Right ventricle myocardium inferior (tissue), 1 donor: Measurements from ENCODE around the gene CEACAM19. TPM values are rescaled to one million over a fixed set of nuclear protein-coding genes. Genes with fewer than 3 reads are reported as not detected.
"Not testable (repeated sequence)": the region's sequence is repeated elsewhere in the genome, so short reads cannot be mapped to it uniquely, and the experiment has no call there.

ENCODE experiments used
- ATAC-seq: fragments of 200-7000 bp; cut with Tn5 transposase; one replicate; pipeline ENCODE4 v1.9.1; 2020; ENCODE audit warnings: mild to moderate bottlenecking, moderate library complexity
- DNase-seq: peaks from one replicate; pipeline ENCODE4 v3.0.0; 2021; ENCODE audit errors: missing footprints
- intact Hi-C: fragments of 100-400 bp; cut with DNase I; formaldehyde crosslinking; loops from one replicate; pipeline ENCODE4 v1.11.0; 2022
- total RNA-seq: library from RNA; stranded (reverse); fragmentation: NEBNext Ultra II Directional; extraction: Animal tissue kit (Norgen Biotek cat#: 25700); gene quantifications from one replicate; pipeline ENCODE4 v1.2.1, GENCODE V29; 2021
- donor health status: DM: no; HTN: yes; CAD: no; lungs with severe emphysema.

The CEACAM19 gene
- total RNA-seq, 1 donor from 2014 or later = 2.8 TPM

- intact Hi-C loops = no loop called here
- ATAC-seq = no peak
- no peak for DNase-seq
Measured at GRCh38 chr19:44710483-44710882, 39.2 kb downstream of the CEACAM19 start.

DNA sequence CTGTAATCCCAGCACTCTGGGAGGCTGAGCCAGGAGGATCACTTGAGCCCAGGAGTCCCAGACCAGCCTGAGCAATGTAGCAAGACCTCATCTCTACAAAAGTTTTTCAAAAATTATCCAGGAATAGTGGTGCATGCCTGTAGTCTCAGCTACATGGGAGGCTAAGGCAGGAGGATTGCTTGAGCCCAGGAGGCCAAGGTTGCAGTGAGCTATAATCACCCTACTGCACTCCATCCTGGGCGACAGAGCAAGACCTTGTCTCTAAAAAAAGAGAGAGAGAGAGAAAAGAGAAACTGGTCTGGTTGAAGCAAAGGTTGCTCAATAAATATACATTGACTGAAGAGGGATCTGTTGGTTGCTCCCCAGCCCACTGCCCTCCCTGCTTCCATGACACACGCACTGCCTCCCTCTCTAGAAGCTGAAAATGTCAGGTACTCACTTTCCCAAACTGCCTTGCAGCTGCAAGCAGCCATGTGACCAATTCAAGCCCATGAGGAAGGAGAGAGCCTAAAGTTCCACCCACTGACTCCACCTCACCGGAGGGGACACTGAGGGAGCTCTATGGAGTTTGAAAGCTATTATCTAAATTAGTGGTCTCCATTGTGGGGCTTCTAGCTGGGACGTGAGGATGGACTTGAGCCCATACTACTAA, 41.7 kb downstream of the CEACAM19 start:
- ATAC-seq (no peak), DNase-seq (no peak)
- intact Hi-C loops = no loop called here

GRCh38 chr19:44714597-44715169, 43.4 kb downstream of the CEACAM19 start:
- intact Hi-C loops = loop anchor here (5.0 kb wide), 1 partner anchor 133 kb away; the partner anchor contains the start of gene NECTIN2
- DNase-seq (no peak), ATAC-seq (no peak)

DNA sequence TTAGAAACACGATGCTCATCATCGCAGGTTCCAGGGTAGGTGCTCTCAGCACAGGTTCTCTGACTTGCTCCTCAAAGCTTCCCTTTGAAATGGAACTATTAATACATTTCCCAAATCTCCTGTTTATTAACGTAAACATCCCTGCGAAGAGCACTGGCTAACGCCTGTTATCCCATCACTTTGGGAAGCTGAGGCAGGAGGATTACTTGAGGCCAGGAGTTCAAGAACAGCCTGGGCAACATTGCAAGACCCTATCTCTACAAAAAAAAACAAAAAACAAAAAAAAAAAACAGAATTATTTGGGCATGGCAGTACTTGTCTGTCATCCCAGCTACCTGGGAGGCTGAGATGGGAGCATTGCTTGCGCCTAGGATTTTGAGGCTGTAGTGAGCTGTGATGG, 46.3 kb downstream of the CEACAM19 start:
- DNase-seq = no peak
- no peak for ATAC-seq
- intact Hi-C loops = loop anchor here (5.0 kb wide), 1 partner anchor 130 kb away; the partner anchor contains the start of gene NECTIN2

DNA sequence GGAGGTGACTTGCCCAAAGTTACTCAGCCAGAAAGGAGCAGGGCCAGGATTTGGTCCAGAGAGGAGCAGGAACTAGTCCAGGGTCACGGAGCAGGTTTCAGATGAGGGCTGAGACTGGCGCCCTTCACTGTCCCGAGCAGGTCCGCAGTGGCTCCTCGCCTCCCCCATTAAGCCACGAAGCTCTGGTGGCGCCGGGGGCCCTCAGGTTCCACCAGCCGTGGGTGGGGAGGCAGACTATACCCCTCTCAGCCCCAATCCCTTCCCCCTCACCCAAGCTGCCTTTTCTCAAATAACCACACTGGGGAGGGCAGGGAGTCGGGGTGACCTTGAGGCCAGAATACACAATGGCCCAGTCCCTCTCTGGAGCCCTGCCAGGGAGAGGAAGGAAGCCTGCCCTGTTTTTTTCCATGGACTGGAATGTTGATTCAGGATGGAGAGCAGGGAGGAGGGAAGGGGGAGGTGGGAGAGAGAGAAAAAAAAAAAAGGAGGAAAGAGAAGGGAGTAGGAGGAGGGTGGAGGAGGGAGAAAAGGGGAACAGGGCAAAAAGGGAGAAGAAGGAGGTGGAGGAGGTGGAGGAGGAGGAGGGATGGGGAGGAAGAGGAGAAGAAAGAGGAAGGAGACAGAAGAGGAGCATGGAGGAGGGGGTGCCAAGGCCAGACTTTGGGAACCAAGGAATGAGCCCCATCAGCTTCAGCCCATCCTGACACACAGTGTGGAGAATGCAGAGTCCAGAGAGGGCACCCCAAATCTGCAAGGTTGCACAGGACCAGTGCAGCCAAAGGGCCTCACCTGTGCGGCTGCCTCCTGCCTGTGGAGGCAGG, 47.4 kb downstream of the CEACAM19 start:
- intact Hi-C loops = loop anchor here (5.0 kb wide), 1 partner anchor 129 kb away; the partner anchor contains the start of gene NECTIN2
- ATAC-seq = peak; percentile 75

DNA sequence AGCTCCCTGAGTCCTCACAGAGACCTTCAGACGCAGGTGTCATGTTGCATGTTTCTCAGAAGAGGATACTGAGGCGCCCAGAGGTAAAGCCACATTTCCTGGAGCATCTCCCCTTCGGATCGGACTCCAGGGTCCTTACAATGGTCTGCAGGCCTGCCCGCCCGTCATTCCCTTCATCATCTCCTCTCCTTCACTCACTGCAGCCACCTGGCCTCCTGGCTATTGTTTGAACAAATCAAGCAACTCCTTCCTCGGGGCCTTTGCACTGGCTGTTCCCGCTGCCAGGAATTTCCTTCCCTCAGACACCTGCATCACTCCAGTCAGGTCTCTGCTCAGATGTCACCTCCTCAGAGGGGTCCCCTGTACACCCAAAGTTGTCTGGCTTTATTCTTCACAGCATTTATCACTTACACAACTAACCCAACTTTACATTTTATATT, 48.0 kb downstream of the CEACAM19 start:
- intact Hi-C loops = loop anchor here (5.0 kb wide), 1 partner anchor 128 kb away; the partner anchor contains the start of gene NECTIN2

More for the DNA sequence above, 47.4 kb downstream of the CEACAM19 start:
- peak; percentile 85 for DNase-seq

GRCh38 chr19:44720396-44720795, 49.1 kb downstream of the CEACAM19 start:
- intact Hi-C loops, DNase-seq, ATAC-seq: not testable (repeated sequence)

More for the DNA sequence above, 48.0 kb downstream of the CEACAM19 start:
- ATAC-seq (no peak), DNase-seq (no peak)

DNA sequence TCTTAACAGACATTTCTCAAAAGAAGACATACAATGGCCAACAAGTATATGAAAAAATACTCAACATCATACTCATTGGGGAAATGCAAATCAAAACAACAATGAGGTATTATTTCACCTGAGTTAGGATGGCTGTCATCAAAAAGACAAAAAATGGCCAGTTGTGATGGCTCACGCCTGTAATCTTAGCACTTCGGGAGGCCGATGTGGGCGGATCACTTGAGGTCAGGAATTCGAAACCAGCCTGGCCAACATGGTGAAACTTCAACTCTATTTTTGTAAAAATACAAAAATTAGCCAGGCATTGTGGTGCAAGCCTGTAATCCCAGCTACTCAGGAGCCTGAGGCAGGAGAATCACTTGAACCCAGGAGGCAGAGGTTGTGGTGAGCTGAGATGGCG, 49.7 kb downstream of the CEACAM19 start:
- intact Hi-C loops = no loop called here
- DNase-seq (no peak), ATAC-seq (no peak)

DNA sequence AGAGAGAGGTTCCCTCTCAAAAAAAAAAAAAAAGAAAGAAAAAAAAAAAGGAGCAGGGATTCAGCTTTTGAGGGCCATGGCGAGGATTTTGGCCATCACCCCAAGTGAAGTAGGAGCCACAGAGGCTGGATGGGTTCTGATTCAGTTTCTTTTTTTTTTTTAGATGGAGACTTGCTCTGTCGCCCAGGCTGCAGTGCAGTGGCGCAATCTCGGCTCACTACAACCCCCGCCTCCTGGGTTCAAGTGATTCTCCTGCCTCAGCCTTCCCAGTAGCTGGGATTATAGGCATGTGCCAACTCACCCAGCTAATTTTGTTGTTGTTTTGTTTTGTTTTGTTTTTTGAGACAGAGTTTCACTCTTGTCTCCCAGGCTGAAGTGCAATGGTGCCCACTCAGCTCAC, 50.1 kb downstream of the CEACAM19 start:
- DNase-seq, ATAC-seq, intact Hi-C loops: not testable (repeated sequence)

DNA sequence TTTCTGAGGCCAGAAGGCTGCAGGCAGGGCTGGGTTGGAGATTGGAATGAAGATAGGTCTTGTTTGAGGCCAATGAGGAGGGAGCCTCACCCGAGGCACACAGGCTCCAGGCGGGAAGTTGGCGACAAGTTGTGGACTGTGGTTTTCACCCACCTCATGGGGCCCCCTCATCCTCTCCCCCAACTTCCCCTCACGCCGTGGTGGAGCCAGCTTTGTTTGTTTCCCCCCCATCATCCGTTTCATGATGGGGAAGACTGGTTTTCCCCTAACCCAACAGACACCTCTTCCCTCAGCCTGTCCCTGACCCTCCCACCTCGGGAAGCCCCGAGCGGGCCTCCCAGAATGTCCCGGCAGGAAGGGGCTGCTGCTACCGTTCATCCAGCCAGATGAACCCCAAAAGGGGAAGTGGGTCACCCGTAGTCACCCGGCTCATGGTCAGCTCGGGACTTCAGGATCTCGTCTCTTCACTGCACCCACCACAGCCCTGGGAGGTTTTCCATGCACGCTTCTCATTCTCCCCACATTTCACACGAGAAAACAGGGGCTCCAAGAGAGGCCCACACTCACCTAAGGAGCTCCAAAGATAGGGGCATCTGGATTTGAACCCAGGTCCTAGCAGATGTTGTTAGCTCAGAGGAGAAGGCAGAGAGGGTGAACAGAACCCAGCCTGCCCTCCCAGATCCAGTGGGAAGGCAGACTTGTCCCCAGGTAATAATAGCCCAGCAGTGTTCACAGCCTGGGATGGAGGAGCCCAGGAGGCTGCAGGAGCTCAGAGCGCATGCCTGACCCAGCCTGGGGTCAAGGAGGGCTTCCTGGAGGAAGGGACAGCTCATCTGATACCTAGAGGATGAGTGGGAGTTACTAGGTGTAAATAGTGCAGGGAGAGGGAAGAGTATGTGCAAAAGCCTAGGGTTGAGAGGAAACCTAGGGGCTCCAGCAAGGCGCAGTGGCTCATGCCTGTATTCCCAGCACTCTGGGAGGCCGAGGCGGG, 51.1 kb downstream of the CEACAM19 start:
- no peak for DNase-seq
- no peak for ATAC-seq
- intact Hi-C loops = loop anchor here (2.0 kb wide), 1 partner anchor 28 kb away; no protein-coding TSS in a partner anchor

DNA sequence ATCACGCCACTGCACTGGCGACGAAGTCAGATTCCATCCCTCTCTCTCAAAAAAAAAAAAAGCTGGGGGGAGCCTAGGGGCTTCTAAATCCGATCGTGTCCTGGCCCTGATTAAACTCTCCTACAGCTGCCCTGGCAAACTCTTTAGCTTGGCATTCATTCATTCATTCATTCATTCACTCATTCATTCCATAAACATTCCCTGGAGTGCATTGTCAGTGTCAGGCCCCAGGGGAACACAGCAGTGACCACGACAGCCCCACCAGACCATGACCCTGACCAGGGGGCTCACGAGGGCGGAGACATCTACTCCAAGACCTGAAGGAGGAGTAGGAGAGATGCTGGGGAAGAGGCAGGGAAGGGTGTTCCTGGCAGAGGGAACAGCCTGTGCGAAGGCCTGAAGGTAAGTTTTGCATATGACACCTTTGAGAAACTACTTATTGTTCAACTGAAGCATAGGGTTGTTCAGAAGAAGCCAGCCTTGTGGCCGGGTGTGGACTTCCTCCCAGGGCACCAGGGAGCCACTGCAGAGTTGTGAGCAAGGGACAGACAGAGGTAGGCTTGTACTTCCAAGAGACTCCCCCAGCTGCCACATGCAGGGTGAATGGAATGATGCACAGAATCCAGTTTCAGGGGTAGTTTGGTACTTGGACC, 52.1 kb downstream of the CEACAM19 start:
- no peak for DNase-seq
- ATAC-seq = peak; percentile 19
- intact Hi-C loops = loop anchor here (2.0 kb wide), 1 partner anchor 29 kb away; no protein-coding TSS in a partner anchor

DNA sequence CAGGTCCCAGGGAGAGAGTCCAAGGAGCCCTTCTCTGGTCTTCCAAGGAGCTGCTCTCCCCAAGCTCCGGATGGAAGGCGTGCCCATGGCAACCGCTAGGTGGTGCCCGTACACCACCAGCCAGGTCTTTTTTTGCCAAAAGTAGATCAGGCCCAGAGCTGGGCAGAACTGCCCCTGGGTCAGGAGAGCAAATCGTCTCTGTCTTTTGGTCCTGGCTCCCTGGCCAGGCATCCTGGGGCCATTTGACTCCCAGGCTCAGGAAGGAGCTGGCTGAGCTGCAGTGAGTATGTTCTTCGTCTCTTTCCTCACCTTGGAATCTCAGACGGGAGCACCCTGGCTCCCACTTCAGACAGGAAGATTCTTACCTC, 52.7 kb downstream of the CEACAM19 start:
- intact Hi-C loops = loop anchor here (1.0 to 2.0 kb wide), 2 partner anchors 29 to 46 kb away; no protein-coding TSS in a partner anchor
- peak; percentile 91 for DNase-seq
- peak; percentile 90 for ATAC-seq

GRCh38 chr19:44725251-44725650, 54.0 kb downstream of the CEACAM19 start:
- ATAC-seq = no peak
- no peak for DNase-seq
- intact Hi-C loops = no loop called here

DNA sequence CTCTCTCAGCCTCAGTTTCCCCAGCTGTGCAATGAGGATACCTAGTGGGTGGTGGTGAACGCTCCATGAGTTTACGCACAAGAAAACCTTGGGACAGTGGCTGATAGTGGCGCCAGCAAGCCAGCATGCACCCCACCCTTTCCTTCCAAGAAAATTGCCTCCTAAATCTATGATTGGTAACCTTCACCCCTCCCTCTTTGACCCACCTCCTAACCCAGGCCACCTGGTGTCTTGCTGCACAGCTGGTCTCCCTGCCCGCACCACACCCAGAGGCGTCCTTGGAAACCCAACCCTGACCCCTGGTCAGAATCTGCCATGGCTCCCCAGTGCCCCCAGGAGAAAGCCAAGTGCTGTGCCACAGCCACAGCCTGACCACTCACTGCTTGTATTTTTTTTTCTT, 54.4 kb downstream of the CEACAM19 start:
- DNase-seq (no peak), ATAC-seq (no peak)
- intact Hi-C loops = no loop called here

DNA sequence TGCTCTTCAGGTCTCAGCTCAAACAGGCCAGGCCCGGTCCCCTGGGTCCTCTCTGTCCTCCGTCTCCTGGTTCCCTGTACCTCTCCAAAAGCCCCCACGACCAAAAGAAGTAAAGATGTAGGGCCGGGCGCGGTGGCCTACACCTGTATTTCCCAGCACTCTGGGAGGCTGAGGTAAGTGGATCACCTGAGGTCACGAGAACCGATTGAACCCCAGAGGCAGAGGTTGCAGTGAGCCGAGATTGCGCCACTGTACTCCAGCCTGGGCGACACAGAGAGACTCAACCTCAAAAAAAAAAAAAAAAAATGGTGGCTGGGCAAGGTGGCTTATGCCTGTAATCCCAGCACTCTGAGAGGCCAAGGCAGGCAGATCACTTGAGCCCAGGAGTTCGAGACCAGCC, 55.2 kb downstream of the CEACAM19 start:
- intact Hi-C loops = no loop called here
- DNase-seq = no peak
- no peak for ATAC-seq

GRCh38 chr19:44728178-44728577, 56.9 kb downstream of the CEACAM19 start:
- DNase-seq (no peak), ATAC-seq (no peak)
- intact Hi-C loops = no loop called here

DNA sequence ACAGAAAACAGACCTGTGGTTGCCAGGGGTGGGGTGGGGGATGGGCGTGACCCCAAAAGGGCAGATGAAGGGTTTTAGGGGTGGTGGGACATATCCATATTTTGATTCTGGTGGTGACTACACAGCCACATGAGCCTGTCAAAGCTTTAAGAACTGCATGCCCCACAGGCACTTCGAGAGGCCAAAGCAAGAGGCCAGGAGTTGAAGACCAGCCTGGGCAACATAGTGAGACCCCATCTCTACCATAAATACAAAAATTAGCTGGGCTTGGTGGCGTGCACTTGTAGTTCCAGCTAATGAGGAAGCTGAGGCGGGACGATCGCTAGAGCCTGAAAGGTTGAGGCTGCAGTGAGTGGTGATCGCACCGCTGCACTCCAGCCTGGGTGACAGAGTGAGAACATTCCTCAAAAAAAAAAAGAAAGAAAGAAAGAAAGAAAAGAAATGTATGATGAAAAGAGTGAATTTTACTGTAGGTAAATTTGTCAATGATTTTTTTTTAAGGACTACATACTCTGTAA, 58.3 kb downstream of the CEACAM19 start:
- intact Hi-C loops = no loop called here
- no peak for ATAC-seq
- peak; percentile 66 for DNase-seq
